GM12878 (cell line): Measurements from ENCODE around the gene ZNF592. TPM values are rescaled to one million over a fixed set of nuclear protein-coding genes. Genes with fewer than 3 reads are reported as not detected.

Experiments used
- CBX5 ChIP-seq: sonication (generic); IDR thresholded peaks from 2 replicates; pipeline ENCODE4 v1.6.1; 2016; ENCODE audit warnings: low read depth, moderate library complexity, mild to moderate bottlenecking, inconsistent platforms
- MEF2B ChIP-seq: fragments of 450-650 bp; IDR thresholded peaks from 2 replicates; pipeline ENCODE4 v1.6.1; 2018; ENCODE audit warnings: mild to moderate bottlenecking, moderate library complexity; ENCODE audit not compliant: partially characterized antibody, poor library complexity, severe bottlenecking
- MTA3 ChIP-seq: IDR thresholded peaks from 2 replicates; pipeline ENCODE4 v1.6.1; 2012; ENCODE audit warnings: low read length, inconsistent platforms, borderline replicate concordance
- NKRF ChIP-seq: fragments of 450-650 bp; conservative IDR thresholded peaks from 2 replicates; pipeline ENCODE4 v1.6.1; 2017; ENCODE audit warnings: mild to moderate bottlenecking, moderate library complexity
- NR2C1 ChIP-seq: fragments of 450-650 bp; IDR thresholded peaks from 2 replicates; pipeline ENCODE4 v1.6.1; 2017; ENCODE audit warnings: antibody characterized with exemption, mild to moderate bottlenecking, moderate library complexity
- PRDM15 ChIP-seq: fragments of 450-650 bp; formaldehyde crosslinking; IDR thresholded peaks from 2 replicates; pipeline ENCODE4 v1.4.0; 2020; ENCODE audit warnings: mild to moderate bottlenecking, moderate library complexity
- SPI1 ChIP-seq: IDR thresholded peaks from 2 replicates; pipeline ENCODE4 v1.6.1; 2011; ENCODE audit warnings: low read depth, mild to moderate bottlenecking, low read length, moderate library complexity, borderline replicate concordance; ENCODE audit not compliant: insufficient read depth
- SUZ12 ChIP-seq: fragments of 200-600 bp; sonication (generic); IDR thresholded peaks from one replicate; pipeline ENCODE4 v1.6.1; 2018; ENCODE audit warnings: antibody characterized with exemption, mild to moderate bottlenecking; ENCODE audit not compliant: unreplicated experiment
- polyA plus RNA-seq, 11 experiments: library from polyadenylated mRNA; depleted of rRNA in 4 of 11; unstranded in 6 of 11; stranded (reverse) in 5 of 11; fragments of >200 nt; fragmentation: Nextera tagmentation in 4 of 11; fragmentation: Illumina TruSeq in 1 of 11; extraction: Ambion mirVana in 4 of 11; extraction: Trizol in 1 of 11; gene quantifications; 1 replicate in 1 of 11; 2 replicates in 10 of 11; pipeline versions ENCODE4 v1.2.1 to v1.2.3, GENCODE V29; 2011 to 2016; ENCODE audit warnings: inconsistent platforms in 2 of 11, missing spikeins in 2 of 11, low read depth in 1 of 11
- total RNA-seq, 4 experiments: library from RNA; depleted of rRNA in 3 of 4; stranded (reverse); fragments of >200 nt in 3 of 4; fragmentation: Illumina TruSeq in 1 of 4; extraction: Trizol in 1 of 4; gene quantifications; 2 replicates each; pipeline versions ENCODE4 v1.2.1 to v1.2.3, GENCODE V29; 2013 to 2021

The ZNF592 gene
- total and polyA plus RNA-seq, 10 of the 15 experiments (the other 5 are each of a cell fraction or from before 2014, with no cell fraction given) = 0.95 to 23.7 (median 8.6) TPM

GRCh38 chr15:84805221-84805620, 56.8 kb downstream of the ZNF592 start (continued):
- no peak for TF ChIP-seq CBX5
- TF ChIP-seq PRDM15 (CRISPR knock-in tag) = no peak
- TF ChIP-seq NR2C1 = no peak
- no peak for TF ChIP-seq MTA3
- TF ChIP-seq MEF2B = no peak
- TF ChIP-seq NKRF = no peak
- no peak for TF ChIP-seq SUZ12
- TF ChIP-seq SPI1 = no peak
